Mucosa of descending colon (tissue), 3 donors: ENCODE data around the gene OR2T6. TPM values are rescaled to one million over a fixed set of nuclear protein-coding genes. Genes with fewer than 3 reads are reported as not detected.

Source experiments
- ATAC-seq: fragments of 200-7000 bp; cut with Tn5 transposase; one replicate; pipeline ENCODE4 v1.9.1; 2020; ENCODE audit warnings: mild to moderate bottlenecking, moderate library complexity
- DNase-seq, 3 donors: peaks; one replicate each; pipeline ENCODE4 v3.0.0-alpha.2; 2020
- H3K36me3 ChIP-seq: fragments of 200-600 bp; one replicate; pipeline ENCODE4 v1.8.0; 2021; ENCODE audit warnings: low read depth, mild to moderate bottlenecking
- H3K4me1 ChIP-seq: fragments of 200-600 bp; one replicate; pipeline ENCODE4 v1.8.0; 2021; ENCODE audit warnings: low read depth, mild to moderate bottlenecking
- H3K4me3 ChIP-seq: fragments of 200-600 bp; one replicate; pipeline ENCODE4 v1.8.0; 2021; ENCODE audit warnings: mild to moderate bottlenecking
- H3K9me3 ChIP-seq: fragments of 200-600 bp; one replicate; pipeline ENCODE4 v1.8.0; 2021; ENCODE audit warnings: mild to moderate bottlenecking
- intact Hi-C, 2 donors: fragments of 100-400 bp; cut with DNase I in 1 of 2; cut with micrococcal nuclease in 1 of 2; formaldehyde crosslinking; loops; one replicate each; pipeline versions ENCODE4 v1.11.0 to v1.11.1; 2022; cut with DNase I, micrococcal nuclease
- long read RNA-seq, 2 donors: library from polyadenylated mRNA; unstranded; transcript quantifications; one replicate each; pipeline ENCODE4 v2.0.0, GENCODE V29; 2019 to 2021
- total RNA-seq, 3 donors: library from RNA; stranded (reverse); fragmentation: NEBNext Ultra II Directional in 2 of 3; extraction: Animal tissue kit (Norgen Biotek cat#: 25700) in 2 of 3; gene quantifications; one replicate each; pipeline versions ENCODE4 v1.2.1 to v1.2.4, GENCODE V29; 2021 to 2023
- TF ChIP-seq, protein P1 (sequence below): fragments of 200-600 bp; IDR thresholded peaks from one replicate; pipeline ENCODE4 v1.8.0; 2022; ENCODE audit warnings: antibody characterized with exemption, mild to moderate bottlenecking
- donor health status: DM: no; HTN: no; CAD: no; lungs with moderate emphysema.
- donor health status: DM: no; HTN: no; CAD: no.
- donor health status: DM: no; HTN: yes; CAD: no.

The OR2T6 gene, protein sequence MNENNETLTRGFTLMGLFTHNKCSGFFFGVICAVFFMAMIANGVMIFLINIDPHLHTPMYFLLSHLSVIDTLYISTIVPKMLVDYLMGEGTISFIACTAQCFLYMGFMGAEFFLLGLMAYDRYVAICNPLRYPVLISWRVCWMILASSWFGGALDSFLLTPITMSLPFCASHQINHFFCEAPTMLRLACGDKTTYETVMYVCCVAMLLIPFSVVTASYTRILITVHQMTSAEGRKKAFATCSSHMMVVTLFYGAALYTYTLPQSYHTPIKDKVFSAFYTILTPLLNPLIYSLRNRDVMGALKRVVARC
- not detected for total RNA-seq
- long read RNA-seq, donor 1 = 0 reads
- long read RNA-seq, donor 2 = 0 reads

DNA sequence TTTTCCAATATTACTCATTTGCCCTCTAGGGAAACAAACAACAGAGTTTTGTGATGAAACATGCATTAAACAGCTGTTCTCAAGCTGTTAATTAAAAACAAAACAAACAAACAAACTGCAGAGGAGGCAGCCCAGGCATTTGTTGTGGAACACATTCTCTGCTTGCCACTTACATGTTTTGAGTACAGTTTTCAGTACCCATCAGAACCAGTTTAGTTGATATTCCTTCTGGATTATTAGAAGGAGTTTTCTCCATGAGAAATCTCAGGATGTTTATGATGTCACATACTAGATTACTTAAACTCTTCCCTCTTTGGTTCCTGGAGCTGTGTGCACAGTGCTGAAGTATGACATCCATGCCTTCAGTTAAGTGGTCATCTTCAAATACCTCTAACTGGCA lies at the start of gene OR2T6:
TSS of gene OR2T6 (plus strand) at position 301 of the 400 bp plus-strand sequence. CDS start 11,863 bp downstream, outside the sequence.
- intact Hi-C loops = no loop called here
- no peak for ATAC-seq
- no peak for DNase-seq
- H3K4me1 ChIP-seq = no peaks in the 10 kb centered on the region
- no peaks in the 10 kb centered on the region for H3K36me3 ChIP-seq
- TF ChIP-seq, protein P1, sequence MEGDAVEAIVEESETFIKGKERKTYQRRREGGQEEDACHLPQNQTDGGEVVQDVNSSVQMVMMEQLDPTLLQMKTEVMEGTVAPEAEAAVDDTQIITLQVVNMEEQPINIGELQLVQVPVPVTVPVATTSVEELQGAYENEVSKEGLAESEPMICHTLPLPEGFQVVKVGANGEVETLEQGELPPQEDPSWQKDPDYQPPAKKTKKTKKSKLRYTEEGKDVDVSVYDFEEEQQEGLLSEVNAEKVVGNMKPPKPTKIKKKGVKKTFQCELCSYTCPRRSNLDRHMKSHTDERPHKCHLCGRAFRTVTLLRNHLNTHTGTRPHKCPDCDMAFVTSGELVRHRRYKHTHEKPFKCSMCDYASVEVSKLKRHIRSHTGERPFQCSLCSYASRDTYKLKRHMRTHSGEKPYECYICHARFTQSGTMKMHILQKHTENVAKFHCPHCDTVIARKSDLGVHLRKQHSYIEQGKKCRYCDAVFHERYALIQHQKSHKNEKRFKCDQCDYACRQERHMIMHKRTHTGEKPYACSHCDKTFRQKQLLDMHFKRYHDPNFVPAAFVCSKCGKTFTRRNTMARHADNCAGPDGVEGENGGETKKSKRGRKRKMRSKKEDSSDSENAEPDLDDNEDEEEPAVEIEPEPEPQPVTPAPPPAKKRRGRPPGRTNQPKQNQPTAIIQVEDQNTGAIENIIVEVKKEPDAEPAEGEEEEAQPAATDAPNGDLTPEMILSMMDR = no peak
- H3K4me3 ChIP-seq = no peak within 1 kb of the TSS
- H3K9me3 ChIP-seq = peaks cover 21% of the 10 kb centered on the region

DNA sequence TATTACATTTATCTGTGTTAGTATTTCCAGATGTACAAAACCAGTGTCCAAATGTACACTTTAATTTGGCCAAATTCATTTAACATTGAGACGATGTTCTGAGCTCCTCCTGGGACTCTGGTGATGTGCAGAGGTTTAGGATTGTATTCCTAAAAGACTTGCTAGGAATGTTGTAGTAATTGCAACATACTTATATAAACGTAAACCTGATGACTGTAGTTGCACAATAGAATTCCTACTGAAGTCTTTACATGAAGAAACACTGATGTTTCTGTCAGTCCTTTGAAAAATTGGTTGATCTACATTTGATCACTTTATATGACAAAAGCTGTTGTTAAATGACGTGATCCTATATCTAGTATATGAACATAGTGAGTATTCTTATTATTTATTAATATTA lies 32.1 kb upstream of the OR2T6 start:
- intact Hi-C loops = no loop called here
- TF ChIP-seq, protein P1 = no peak
- no peak for ATAC-seq

DNA sequence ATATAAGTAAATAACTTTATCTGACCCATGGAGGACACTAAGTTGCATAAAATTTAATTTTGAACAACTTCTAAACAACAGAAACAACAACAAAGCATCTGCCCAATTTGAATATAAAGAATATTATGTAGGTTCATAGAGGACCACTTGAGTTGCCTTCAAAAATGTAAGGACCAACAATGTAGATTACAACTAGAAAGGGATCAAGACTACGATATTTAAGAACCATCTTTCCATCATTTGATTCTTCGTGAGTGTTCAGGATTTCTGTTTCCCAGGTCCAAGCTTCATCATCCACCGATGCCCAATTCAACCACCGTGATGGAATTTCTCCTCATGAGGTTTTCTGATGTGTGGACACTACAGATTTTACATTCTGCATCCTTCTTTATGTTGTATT lies 27.1 kb upstream of the OR2T6 start, which contains the start of gene OR14C36:
TSS of gene OR14C36 (plus strand) at position 301 of the 400 bp plus-strand sequence. CDS start at position 301, 0 bp downstream.
- intact Hi-C loops = no loop called here
- ATAC-seq (no peak), DNase-seq (no peak)
- H3K9me3 ChIP-seq = peaks cover 18% of the 10 kb centered on the region
- H3K36me3 ChIP-seq = no peaks in the 10 kb centered on the region
- TF ChIP-seq, protein P1 = no peak
- no peaks in the 10 kb centered on the region for H3K4me1 ChIP-seq
- no peak within 1 kb of the TSS for H3K4me3 ChIP-seq

More for the DNA sequence above, 32.1 kb upstream of the OR2T6 start:
- no peaks in the 10 kb centered on the region for H3K36me3 ChIP-seq
- DNase-seq = no peak
- H3K4me1 ChIP-seq = no peaks in the 10 kb centered on the region
- H3K9me3 ChIP-seq = peaks cover 21% of the 10 kb centered on the region
- H3K4me3 ChIP-seq = no peak overlapping the region

DNA sequence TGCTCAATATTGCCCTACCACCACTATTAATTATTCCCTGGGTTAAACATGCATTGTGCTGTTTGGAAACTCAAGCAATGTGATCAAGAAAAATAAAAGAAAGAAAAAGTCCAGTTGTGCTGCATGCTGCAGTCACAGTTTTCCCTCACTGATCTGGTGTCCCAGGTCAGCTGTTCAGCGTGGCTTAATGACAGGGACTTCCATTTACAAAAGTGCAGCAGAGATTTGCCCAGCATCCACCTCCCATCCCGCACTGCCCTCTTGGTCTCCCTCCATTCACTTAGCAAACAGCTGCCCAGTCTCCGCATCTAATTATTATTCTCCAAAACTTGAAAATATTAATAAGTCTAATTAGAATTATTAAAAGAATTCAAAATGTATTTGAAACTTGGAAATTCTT lies 16.1 kb upstream of the OR2T6 start:
- no peaks in the 10 kb centered on the region for H3K4me1 ChIP-seq
- no peaks in the 10 kb centered on the region for H3K36me3 ChIP-seq
- ATAC-seq (no peak), DNase-seq (no peak)
- intact Hi-C loops = no loop called here
- peaks cover 14% of the 10 kb centered on the region for H3K9me3 ChIP-seq
- H3K4me3 ChIP-seq = no peak overlapping the region
- TF ChIP-seq, protein P1 = no peak

DNA sequence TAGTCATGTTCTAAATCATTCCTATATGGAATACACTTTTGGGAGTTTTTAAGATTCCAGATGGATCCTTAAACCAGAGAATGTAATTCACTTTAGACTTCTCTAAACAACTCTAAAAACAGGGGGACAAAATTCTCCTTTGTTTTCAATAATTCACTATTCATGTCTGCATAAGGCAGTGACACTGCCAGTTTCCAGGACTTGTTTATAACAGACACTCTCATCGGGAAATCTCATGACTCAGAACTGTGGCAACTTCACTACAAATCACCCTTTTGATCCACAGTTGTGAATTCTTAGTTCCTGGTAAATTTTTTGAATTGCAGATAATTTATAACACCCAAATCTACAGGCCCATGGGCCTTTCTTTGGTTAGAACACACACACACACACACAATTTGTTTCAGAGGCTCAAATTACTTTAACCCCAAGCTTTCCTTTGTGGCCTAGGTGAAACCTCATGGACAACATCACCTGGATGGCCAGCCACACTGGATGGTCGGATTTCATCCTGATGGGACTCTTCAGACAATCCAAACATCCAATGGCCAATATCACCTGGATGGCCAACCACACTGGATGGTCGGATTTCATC lies 14.3 kb upstream of the OR2T6 start, which contains the start of gene OR2T4:
TSS of gene OR2T4 (plus strand) at position 545 of the 595 bp plus-strand sequence. CDS start at position 545, 0 bp downstream.
- H3K9me3 ChIP-seq = peaks cover 25% of the 10 kb centered on the region
- ATAC-seq (no peak), DNase-seq (no peak)
- no peaks in the 10 kb centered on the region for H3K36me3 ChIP-seq
- no peak within 1 kb of the TSS for H3K4me3 ChIP-seq
- H3K4me1 ChIP-seq = no peaks in the 10 kb centered on the region
- TF ChIP-seq, protein P1 = no peak
- intact Hi-C loops = no loop called here
